Measurements from ENCODE around the gene ACTN4. TPM values are rescaled to one million over a fixed set of nuclear protein-coding genes. Genes with fewer than 3 reads are reported as not detected.

The ACTN4 gene
- total RNA-seq, 2 donors from 2014 or later = 1,019 to 1,060 TPM

- H3K27ac ChIP-seq = no peak overlapping the region
- no peak for TF ChIP-seq CTCF (IDR thresholded peaks at IDR 0.05)
- H3K27me3 ChIP-seq = no peaks in the 10 kb centered on the region
- H3K9ac ChIP-seq (ENCODE audit: low read depth in 2 of 2, low read length in 2 of 2) = no peak overlapping the region
- H3K9me3 ChIP-seq = no peaks in the 10 kb centered on the region
- no peaks in the 10 kb centered on the region for H3K4me1 ChIP-seq
- DNase-seq = no peak
- no peak overlapping the region for H3K4me3 ChIP-seq
- intact Hi-C loops (cut with DNase I) = no loop called here
- peaks cover 44% of the 10 kb centered on the region for H3K36me3 ChIP-seq
These were observed 57.1 kb downstream of the ACTN4 start for GRCh38 chr19:38704488-38705026.

- TF ChIP-seq CTCF (IDR thresholded peaks at IDR 0.05) = no peak
- H3K9ac ChIP-seq (ENCODE audit: low read depth in 2 of 2, low read length in 2 of 2) = no peak overlapping the region
- intact Hi-C loops (cut with DNase I) = no loop called here
- H3K36me3 ChIP-seq = peaks cover 45% of the 10 kb centered on the region
- no peak for DNase-seq
- H3K27me3 ChIP-seq = no peaks in the 10 kb centered on the region
- H3K4me3 ChIP-seq = no peak overlapping the region
- H3K4me1 ChIP-seq = no peaks in the 10 kb centered on the region
- H3K27ac ChIP-seq = peak overlapping the region; percentile 31
- H3K9me3 ChIP-seq = no peaks in the 10 kb centered on the region
These were observed 58.0 kb downstream of the ACTN4 start for GRCh38 chr19:38705197-38706019.

GRCh38 chr19:38706792-38707511 is 59.5 kb downstream of the ACTN4 start:
- peak overlapping the region in 1 of 2 donors; percentile 6 for H3K9ac ChIP-seq (ENCODE audit: low read depth in 2 of 2, low read length in 2 of 2)
- no peak for TF ChIP-seq CTCF (IDR thresholded peaks at IDR 0.05)
- no peaks in the 10 kb centered on the region for H3K9me3 ChIP-seq
- no peak for DNase-seq
- H3K27me3 ChIP-seq = no peaks in the 10 kb centered on the region
- H3K27ac ChIP-seq = peak overlapping the region; percentile 28
- peaks cover 54% of the 10 kb centered on the region for H3K36me3 ChIP-seq
- H3K4me1 ChIP-seq = no peaks in the 10 kb centered on the region
- intact Hi-C loops (cut with DNase I) = no loop called here
- no peak overlapping the region for H3K4me3 ChIP-seq

GRCh38 chr19:38707512-38708114 is 60.2 kb downstream of the ACTN4 start:
- H3K4me3 ChIP-seq = no peak overlapping the region
- H3K36me3 ChIP-seq = peaks cover 56% of the 10 kb centered on the region
- no peaks in the 10 kb centered on the region for H3K27me3 ChIP-seq
- no peak for TF ChIP-seq CTCF (IDR thresholded peaks at IDR 0.05)
- peak overlapping the region; percentile 28 for H3K27ac ChIP-seq
- intact Hi-C loops (cut with DNase I) = no loop called here
- no peaks in the 10 kb centered on the region for H3K4me1 ChIP-seq
- DNase-seq = peak; percentile 58
- no peaks in the 10 kb centered on the region for H3K9me3 ChIP-seq
- peak overlapping the region in 1 of 2 donors; percentile 6 for H3K9ac ChIP-seq (ENCODE audit: low read depth in 2 of 2, low read length in 2 of 2)

- intact Hi-C loops (cut with DNase I) = no loop called here
- H3K4me3 ChIP-seq = no peak overlapping the region
- H3K27ac ChIP-seq = peak overlapping the region; percentile 20
- H3K27me3 ChIP-seq = no peaks in the 10 kb centered on the region
- no peak for TF ChIP-seq CTCF (IDR thresholded peaks at IDR 0.05)
- DNase-seq = no peak
- no peak overlapping the region for H3K9ac ChIP-seq (ENCODE audit: low read depth in 2 of 2, low read length in 2 of 2)
- H3K4me1 ChIP-seq = no peaks in the 10 kb centered on the region
- H3K9me3 ChIP-seq = no peaks in the 10 kb centered on the region
- H3K36me3 ChIP-seq = peaks cover 59% of the 10 kb centered on the region
These were observed 61.1 kb downstream of the ACTN4 start for GRCh38 chr19:38708413-38709024.
